H1 (cell line): Measurements from ENCODE around the gene SLC22A3. TPM values are rescaled to one million over a fixed set of nuclear protein-coding genes. Genes with fewer than 3 reads are reported as not detected.

Experiments
- CTCF ChIA-PET: fragments of 300-600 bp; sonication (Branson Sonifier 250); formaldehyde crosslinking; loops from one replicate; lab custom pipeline; 2021; ENCODE audit not compliant: partially characterized antibody; lab: Charles Lee
- POLR2A ChIA-PET: fragments of 300-600 bp; sonication (Branson Sonifier 250); formaldehyde crosslinking; loops from one replicate; lab custom pipeline; 2021; ENCODE audit warnings: inconsistent platforms; ENCODE audit not compliant: partially characterized antibody; lab: Charles Lee
- DNase-seq, 2 experiments: peaks; one replicate each; pipeline versions ENCODE4 v3.0.0 to v3.0.0-alpha.2; 2010 to 2022; ENCODE audit warnings: low spot score in 2 of 2, low read depth in 1 of 2, mixed read lengths in 1 of 2
- FAIRE-seq: peaks from 2 replicates; lab custom pipeline; 2011; peaks lifted over from hg19 to GRCh38; lab: Jason Lieb, UNC
- H2AFZ ChIP-seq: 2 replicates; pipeline ENCODE4 v1.8.1; 2012; ENCODE audit warnings: low read length, inconsistent platforms
- H2AK5ac ChIP-seq: 2 replicates; pipeline ENCODE4 v1.6.1; 2013; ENCODE audit warnings: low read depth, low read length
- H2BK120ac ChIP-seq: replicated peaks from 2 replicates; pipeline ENCODE3; 2013; ENCODE audit warnings: low read depth, low read length, inconsistent platforms
- H2BK12ac ChIP-seq: 2 replicates; pipeline ENCODE4 v1.6.1; 2013; ENCODE audit warnings: low read depth, low read length
- H2BK15ac ChIP-seq: 2 replicates; pipeline ENCODE4 v1.6.1; 2013; ENCODE audit warnings: low read length
- H2BK20ac ChIP-seq: 2 replicates; pipeline ENCODE4 v1.6.1; 2013; ENCODE audit warnings: low read length
- H2BK5ac ChIP-seq: 2 replicates; pipeline ENCODE4 v1.6.1; 2013; ENCODE audit warnings: low read depth, low read length
- H3K14ac ChIP-seq: 2 replicates; pipeline ENCODE4 v1.6.1; 2013; ENCODE audit warnings: inconsistent platforms; ENCODE audit not compliant: insufficient read length
- H3K18ac ChIP-seq: 2 replicates; pipeline ENCODE4 v1.6.1; 2013; ENCODE audit warnings: low read length; ENCODE audit errors: extremely low read depth
- H3K23ac ChIP-seq: 2 replicates; pipeline ENCODE4 v1.6.1; 2013; ENCODE audit warnings: inconsistent platforms; ENCODE audit not compliant: insufficient read length
- H3K23me2 ChIP-seq: 2 replicates; pipeline ENCODE4 v1.6.1; 2013; ENCODE audit warnings: low read depth, low read length
- H3K27ac ChIP-seq: 2 replicates; pipeline ENCODE4 v1.6.1; 2011; ENCODE audit warnings: low read depth, low read length, inconsistent platforms
- H3K27me3 ChIP-seq, 4 experiments: replicated peaks in 1 of 4; 1 replicate in 1 of 4; 2 replicates in 3 of 4; pipeline versions ENCODE4 v1.6.1 to v1.8.1; 2011 to 2013; ENCODE audit warnings: low read length in 3 of 4, mild to moderate bottlenecking in 3 of 4, inconsistent platforms in 2 of 4, mixed read lengths in 2 of 4, moderate library complexity in 1 of 4; ENCODE audit not compliant: control insufficient read depth in 3 of 4, insufficient read depth in 3 of 4; ENCODE audit errors: extremely low read depth in 1 of 4
- H3K36me3 ChIP-seq, 4 experiments: 2 replicates each; pipeline versions ENCODE4 v1.6.1 to v1.8.1; 2011 to 2013; ENCODE audit warnings: mild to moderate bottlenecking in 4 of 4, low read length in 3 of 4, moderate library complexity in 2 of 4, control low read depth in 1 of 4, inconsistent platforms in 1 of 4; ENCODE audit not compliant: insufficient read depth in 4 of 4, control insufficient read depth in 2 of 4
- H3K4ac ChIP-seq: replicated peaks from 2 replicates; pipeline ENCODE3; 2013; ENCODE audit warnings: low read length, low read depth, mixed read lengths, inconsistent platforms; ENCODE audit not compliant: insufficient read length
- H3K4me1 ChIP-seq, 4 experiments: replicated peaks in 1 of 4; 1 replicate in 1 of 4; 2 replicates in 3 of 4; pipeline versions ENCODE4 v1.6.1 to v1.8.1; 2011 to 2013; ENCODE audit warnings: low read length in 3 of 4, inconsistent platforms in 2 of 4, mixed read lengths in 1 of 4; ENCODE audit not compliant: insufficient read depth in 4 of 4, control insufficient read depth in 3 of 4
- H3K4me2 ChIP-seq, 2 experiments: 2 replicates each; pipeline versions ENCODE4 v1.6.1 to v1.8.1; 2011 to 2013; ENCODE audit warnings: low read depth in 2 of 2, low read length in 2 of 2, control low read depth in 1 of 2, inconsistent platforms in 1 of 2, mild to moderate bottlenecking in 1 of 2; ENCODE audit not compliant: insufficient read depth in 1 of 2
- H3K4me3 ChIP-seq, 4 experiments: fragments of 200-600, 300-600 bp in 1 of 4; sonication (generic), shearing (Covaris generic), sonication (Bioruptor Twin) in 1 of 4; 2 replicates each; pipeline versions ENCODE4 v1.5.1 to v1.8.1; 2011 to 2016; ENCODE audit warnings: low read length in 4 of 4, low read depth in 3 of 4, control low read depth in 2 of 4, inconsistent platforms in 2 of 4, mild to moderate bottlenecking in 2 of 4, mixed read lengths in 1 of 4, moderate library complexity in 1 of 4; ENCODE audit not compliant: insufficient read depth in 2 of 4; ENCODE audit errors: extremely low read depth in 1 of 4
- H3K56ac ChIP-seq: replicated peaks from 2 replicates; pipeline ENCODE3; 2013; ENCODE audit warnings: low read depth, mild to moderate bottlenecking, mixed read lengths, low read length, inconsistent platforms; ENCODE audit not compliant: insufficient read length
- H3K79me1 ChIP-seq: 2 replicates; pipeline ENCODE4 v1.6.1; 2013; ENCODE audit warnings: low read depth, low read length, control low read depth
- H3K79me2 ChIP-seq, 2 experiments: 2 replicates each; pipeline versions ENCODE4 v1.6.1 to v1.8.1; 2012 to 2013; ENCODE audit warnings: low read length in 2 of 2, mild to moderate bottlenecking in 2 of 2, inconsistent platforms in 1 of 2; ENCODE audit not compliant: insufficient read depth in 2 of 2, control insufficient read depth in 1 of 2
- H3K9ac ChIP-seq, 4 experiments: replicated peaks in 1 of 4; 1 replicate in 1 of 4; 2 replicates in 3 of 4; pipeline versions ENCODE4 v1.6.1 to v1.8.1; 2011 to 2013; ENCODE audit warnings: low read depth in 3 of 4, low read length in 3 of 4, control low read depth in 2 of 4, mild to moderate bottlenecking in 2 of 4, moderate library complexity in 2 of 4, inconsistent platforms in 1 of 4; ENCODE audit errors: extremely low read depth in 1 of 4
- H3K9me3 ChIP-seq, 2 experiments: 2 replicates each; pipeline versions ENCODE4 v1.6.1 to v1.8.1; 2012 to 2013; ENCODE audit warnings: mild to moderate bottlenecking in 2 of 2, moderate library complexity in 2 of 2, control low read depth in 1 of 2, inconsistent platforms in 1 of 2, low read depth in 1 of 2, low read length in 1 of 2, mixed read lengths in 1 of 2; ENCODE audit not compliant: insufficient read depth in 2 of 2
- H4K20me1 ChIP-seq, 2 experiments: replicated peaks in 1 of 2; 2 replicates each; pipeline versions ENCODE3 to v1.8.1; 2011 to 2013; ENCODE audit warnings: inconsistent platforms in 2 of 2, low read length in 2 of 2, mild to moderate bottlenecking in 1 of 2; ENCODE audit not compliant: insufficient read depth in 2 of 2, control insufficient read depth in 1 of 2
- H4K5ac ChIP-seq: 2 replicates; pipeline ENCODE4 v1.6.1; 2013; ENCODE audit warnings: low read length, low read depth, mixed read lengths, inconsistent platforms; ENCODE audit not compliant: insufficient read length
- H4K8ac ChIP-seq: 2 replicates; pipeline ENCODE4 v1.8.0; 2013; ENCODE audit warnings: mild to moderate bottlenecking, moderate library complexity, low read length, inconsistent platforms; ENCODE audit not compliant: insufficient read depth; ENCODE audit errors: extremely low read depth
- H4K91ac ChIP-seq: replicated peaks from 2 replicates; pipeline ENCODE3; 2013; ENCODE audit warnings: low read length, mixed read lengths, inconsistent platforms; ENCODE audit not compliant: insufficient read length
- CHD1 ChIP-seq: IDR thresholded peaks from 2 replicates; pipeline ENCODE4 v1.6.1; 2012; ENCODE audit warnings: low read depth, low read length, improper control_type of control experiment
- CTBP2 ChIP-seq: IDR thresholded peaks from 2 replicates; pipeline ENCODE4 v1.7.0; 2011; ENCODE audit warnings: borderline replicate concordance, mild to moderate bottlenecking, moderate library complexity, mixed read lengths, low read length; ENCODE audit not compliant: insufficient read depth, insufficient read length
- HDAC6 ChIP-seq: IDR thresholded peaks from one replicate; pipeline ENCODE4 v1.7.1; 2012; ENCODE audit warnings: low read depth, mild to moderate bottlenecking, inconsistent platforms, low read length, moderate library complexity
- MAFK ChIP-seq: IDR thresholded peaks from 2 replicates; pipeline ENCODE4 v1.6.1; 2012; ENCODE audit warnings: low read depth, mild to moderate bottlenecking, improper control_type of control experiment, low read length
- RBBP5 ChIP-seq: IDR thresholded peaks from 2 replicates; pipeline ENCODE4 v1.7.1; 2012; ENCODE audit warnings: low read depth, mild to moderate bottlenecking, inconsistent platforms, low read length, moderate library complexity, borderline replicate concordance
- SIX5 ChIP-seq: IDR thresholded peaks from 2 replicates; pipeline ENCODE4 v1.6.1; 2011; ENCODE audit warnings: mild to moderate bottlenecking, low read depth, low read length
- TBP ChIP-seq: IDR thresholded peaks from 2 replicates; pipeline ENCODE4 v1.6.1; 2011; ENCODE audit warnings: low read depth, low read length, improper control_type of control experiment
- TEAD4 ChIP-seq: IDR thresholded peaks from 2 replicates; pipeline ENCODE4 v1.6.1; 2012; ENCODE audit warnings: low read depth, low read length, inconsistent platforms, mixed read lengths
- WGBS, 2 experiments: shearing (Covaris generic) in 1 of 2; methylation state at CpG; one replicate each; pipeline versions ENCODE4 v1.1.6 to v1.1.7; 2013 to 2015; ENCODE audit warnings: low lambda C conversion rate in 2 of 2, mixed read lengths in 2 of 2, inconsistent platforms in 1 of 2, low coverage in 1 of 2, missing lambda C conversion rate in 1 of 2; ENCODE audit not compliant: insufficient replicate concordance in 2 of 2, insufficient coverage in 1 of 2, insufficient read length in 1 of 2; ENCODE audit errors: extremely low coverage in 1 of 2, missing lambda C conversion rate in 1 of 2; 5-methylcytosine and 5-hydroxymethylcytosine counted together
- polyA plus RNA-seq, 7 experiments: library from polyadenylated mRNA; depleted of rRNA in 3 of 7; stranded (reverse) in 5 of 7; unstranded in 2 of 7; fragments of >200 nt in 5 of 7; fragments of 200-250 nt in 2 of 7; gene quantifications; 1 replicate in 5 of 7; 2 replicates in 1 of 7; 4 replicates in 1 of 7; pipeline versions ENCODE4 v1.2.1 to v1.2.3, GENCODE V29; 2011 to 2013; ENCODE audit warnings: missing spikeins in 2 of 7, mixed read lengths in 2 of 7
- total RNA-seq: library from RNA; stranded (reverse); fragmentation: NEBNext Ultra II Directional; extraction: Animal tissue kit (Norgen Biotek cat#: 25700); gene quantifications from 2 replicates; pipeline ENCODE4 v1.2.1, GENCODE V29; 2021

Gene SLC22A3
- total and polyA plus RNA-seq, 2 of the 8 experiments (the other 6 are each of a cell fraction or from before 2014, with no cell fraction given): 1.0 to 2.9 TPM

DNA sequence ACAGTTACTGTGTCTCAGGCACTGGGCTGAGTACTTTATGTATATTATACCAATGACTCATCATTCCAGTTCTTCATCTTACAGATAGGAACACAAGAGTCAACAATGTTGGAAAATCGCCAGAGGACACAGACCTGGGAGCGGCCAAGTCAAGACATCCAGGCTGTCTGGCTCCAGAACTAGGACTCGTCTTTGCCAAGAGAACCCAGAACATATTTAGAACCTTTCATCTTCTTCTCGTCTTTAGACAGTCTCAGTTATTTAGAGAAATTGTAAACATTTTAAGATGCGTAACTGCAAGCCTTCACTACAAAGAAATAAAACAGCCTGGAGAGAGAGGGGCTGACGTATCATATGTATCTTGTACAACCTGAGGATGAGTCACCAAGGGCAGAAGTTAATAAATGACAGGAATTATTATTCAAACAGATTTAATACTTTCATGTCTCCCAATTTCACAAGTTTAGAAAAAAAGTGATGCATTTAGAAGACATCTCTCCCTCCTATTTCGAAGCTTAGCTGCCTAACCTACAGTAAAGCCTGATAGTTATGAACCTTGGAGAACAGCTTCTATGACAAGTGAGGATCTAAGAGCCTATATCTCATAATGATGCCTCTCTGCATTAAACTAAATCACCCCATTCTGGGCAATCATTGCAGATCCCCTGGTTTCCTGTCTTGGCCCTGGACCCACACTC lies 43.4 kb downstream of the SLC22A3 start:
- Histone ChIP-seq H3K9me3 (no peaks in the 10 kb centered on the region), H2BK12ac (no peak overlapping the region), H3K27me3 (no peaks in the 10 kb centered on the region), H4K5ac (no peak overlapping the region), H4K91ac (no peak overlapping the region), H3K79me1 (no peaks in the 10 kb centered on the region), H2BK20ac (no peak overlapping the region), H3K56ac (no peak overlapping the region), H3K23ac (no peak overlapping the region), H3K27ac (no peak overlapping the region), H2BK120ac (no peak overlapping the region), H3K23me2 (peaks cover 1% of the 10 kb centered on the region; the same call in 1 of the 2 replicates), H3K4me3 (no peak overlapping the region), H2AFZ (no peak overlapping the region), H3K36me3 (no peaks in the 10 kb centered on the region), H4K8ac (no peak overlapping the region), H3K4me1 (no peaks in the 10 kb centered on the region; a peak in 1 of 7 replicates), H2BK15ac (no peak overlapping the region), H3K4me2 (no peak overlapping the region), H3K18ac (no peak overlapping the region), H3K79me2 (no peaks in the 10 kb centered on the region), H3K14ac (no peak overlapping the region), H3K9ac (no peak overlapping the region), H3K4ac (no peak overlapping the region), H4K20me1 (no peaks in the 10 kb centered on the region), H2AK5ac (0 out of 2 replicates have a peak overlapping the region, but pooled peaks have one; percentile 44), H2BK5ac (no peak overlapping the region)
- WGBS, 2 experiments: 87% methylated on average over 7 of the region's 7 CpGs; no CpG with 5 or more reads in 1 of the 2 experiments
- FAIRE-seq (no peak), DNase-seq (no peak)
- POLR2A ChIA-PET: no interaction called here
- CTCF ChIA-PET: interaction anchor here (1.4 to 1.5 kb wide), 2 partner anchors 14 to 64 kb away, joined by 4 to 5 read pairs; no protein-coding TSS in a partner anchor
- TF ChIP-seq TBP (no peak), SIX5 (no peak), TEAD4 (no peak), MAFK (no peak), HDAC6 (no peak), CHD1 (no peak), RBBP5 (no peak), CTBP2 (no peak)
